Measurements from ENCODE around the gene WDR64. TPM values are rescaled to one million over a fixed set of nuclear protein-coding genes. Genes with fewer than 3 reads are reported as not detected.

Gene WDR64
- total and polyA plus RNA-seq, 2 of the 13 experiments (the other 11 are each of a cell fraction or from before 2014, with no cell fraction given) = not detected

- H3K36me3 ChIP-seq (replicated peaks in 1 of 2; ENCODE audit: control insufficient read depth in 1 of 2, insufficient read depth in 2 of 2, low read length in 2 of 2) = no peaks in the 10 kb centered on the region
- no peaks in the 10 kb centered on the region for H3K79me2 ChIP-seq (ENCODE audit: insufficient read depth, low read length)
- ATAC-seq = peak; percentile 61
- H3K9ac ChIP-seq (ENCODE audit: insufficient read depth, low read depth, low read length) = no peak overlapping the region
- POLR2A ChIA-PET = no interaction called here
- no peak overlapping the region for H3K27ac ChIP-seq (ENCODE audit: extremely low read length, insufficient read depth, low read length)
- no peaks in the 10 kb centered on the region for H3K4me1 ChIP-seq (ENCODE audit: insufficient read depth, low read length)
- H2AFZ ChIP-seq (ENCODE audit: low read length) = no peak overlapping the region
- CTCF ChIA-PET (ENCODE audit: low intra/inter-chr PET ratio, low total read pairs) = interaction anchor here (0.7 to 1.6 kb wide), 2 partner anchors 224 to 304 kb away, joined by 3 to 17 read pairs; no protein-coding TSS in a partner anchor
- no TSS peak for BruUV-seq (replicated peaks)
- 0% methylated on average over 1 of the region's 1 CpG for WGBS (ENCODE audit: low lambda C conversion rate)
- DNase-seq (ENCODE audit: low spot score) = peak; percentile 28
- no peak overlapping the region for H3K4me3 ChIP-seq (replicated peaks in 1 of 3; ENCODE audit: insufficient read depth in 1 of 3, low read depth in 2 of 3, low read length in 3 of 3)
- H3K27me3 ChIP-seq (ENCODE audit: control insufficient read depth in 1 of 2, insufficient read depth in 2 of 2, low read length in 2 of 2) = no peaks in the 10 kb centered on the region
- H3K9me3 ChIP-seq (ENCODE audit: low read length) = no peaks in the 10 kb centered on the region
- no peak overlapping the region for H3K4me2 ChIP-seq (ENCODE audit: low read depth, low read length)
- intact Hi-C loops (cut with micrococcal nuclease; ENCODE audit: unreplicated experiment) = loop anchor here (1.0 kb wide), 2 partner anchors 224 to 304 kb away; no protein-coding TSS in a partner anchor
- in situ Hi-C loops (cut with HindIII; ENCODE audit: extremely low pct_ligation_motif_present, low pct_unique_long_range_greater_than_20kb) = loop anchor here (5.0 kb wide), 2 partner anchors 223 to 303 kb away; partner anchors contain the start of gene KMO
- H4K20me1 ChIP-seq (ENCODE audit: insufficient read depth, low read length) = no peaks in the 10 kb centered on the region
- peak; percentile 37 for FAIRE-seq
- TF ChIP-seq EP300 (IDR thresholded peaks at IDR 0.05; ENCODE audit: low read depth in 2 of 2, low read length in 2 of 2) (no peak), EP300 (CRISPR knock-in tag; IDR thresholded peaks at IDR 0.05; ENCODE audit: borderline replicate concordance) (no peak), ZNF841 (CRISPR knock-in tag; IDR thresholded peaks at IDR 0.05; ENCODE audit: borderline replicate concordance) (no peak), TFDP1 (CRISPR knock-in tag; IDR thresholded peaks at IDR 0.05; ENCODE audit: borderline replicate concordance) (no peak), ZNF24 (IDR thresholded peaks at IDR 0.05) (no peak), NFYB (CRISPR knock-in tag; IDR thresholded peaks at IDR 0.05) (no peak), MYC (CRISPR knock-in tag; IDR thresholded peaks at IDR 0.05; ENCODE audit: borderline replicate concordance) (no peak), HBP1 (CRISPR knock-in tag; IDR thresholded peaks at IDR 0.05; ENCODE audit: low read depth) (no peak), SMC3 (IDR thresholded peaks at IDR 0.05; ENCODE audit: low read length) (peak; percentile 38; the same call in 1 of the 2 replicates), ZNF317 (CRISPR knock-in tag; IDR thresholded peaks at IDR 0.05) (no peak), ARHGAP35 (CRISPR knock-in tag; IDR thresholded peaks at IDR 0.05; ENCODE audit: borderline replicate concordance) (no peak), TBP (CRISPR knock-in tag; IDR thresholded peaks at IDR 0.05) (no peak), ZNF775 (CRISPR knock-in tag; IDR thresholded peaks at IDR 0.05; ENCODE audit: borderline replicate concordance) (no peak), ZNF276 (CRISPR knock-in tag; IDR thresholded peaks at IDR 0.05; ENCODE audit: low read depth) (no peak), CTCF (CRISPR knock-in tag; IDR thresholded peaks at IDR 0.05) (peak; percentile 47), HNRNPK (IDR thresholded peaks at IDR 0.05; ENCODE audit: low read depth, low read length, poor library complexity, severe bottlenecking) (no peak), DNMT3B (CRISPR knock-in tag; conservative IDR thresholded peaks at IDR 0.05) (no peak), ZNF33B (CRISPR knock-in tag; IDR thresholded peaks at IDR 0.05) (no peak), POLR2G (IDR thresholded peaks at IDR 0.05; ENCODE audit: low read depth, low read length) (no peak)
These were observed 182.8 kb downstream of the WDR64 start for GRCh38 chr1:241834733-241835377.
